K562 (cell line): ENCODE results near the gene ITGB3BP. TPM values are rescaled to one million over a fixed set of nuclear protein-coding genes. Genes with fewer than 3 reads are reported as not detected.

Experiments used
- ATAC-seq: fragments of 200-7000 bp; cut with Tn5 transposase; 3 replicates; pipeline ENCODE4 v1.9.1; 2020; ENCODE audit warnings: moderate library complexity
- BruUV-seq: library from RNA; stranded (reverse); fragments of 400-500 nt; replicated peaks from 2 replicates; lab custom pipeline; 2021; lab: Mats Ljungman, UMichigan
- CTCF ChIA-PET: fragments of 300-600 bp; formaldehyde crosslinking; extraction: SDS; loops from one replicate; lab custom pipeline; 2021; ENCODE audit warnings: low intra/inter-chr PET ratio; lab: Yijun Ruan, JAX
- POLR2A ChIA-PET: fragments of 300-600, 350-650 bp; sonication (Branson Sonifier 250); formaldehyde crosslinking; extraction: SDS; loops from one replicate; lab custom pipeline; 2021; ENCODE audit warnings: antibody characterized with exemption, inconsistent platforms; lab: Yijun Ruan, JAX
- DNase-seq, 4 experiments: peaks; one replicate each; pipeline versions ENCODE4 v3.0.0 to v3.0.0-alpha.2; 2011 to 2018; ENCODE audit warnings: low spot score in 3 of 4, mixed read lengths in 3 of 4; ENCODE audit errors: extremely low read depth in 1 of 4
- FAIRE-seq: peaks from 2 replicates; lab custom pipeline; 2011; peaks lifted over from hg19 to GRCh38; lab: Jason Lieb, UNC
- H2AFZ ChIP-seq: 2 replicates; pipeline ENCODE4 v1.6.0; 2011; ENCODE audit warnings: low read depth, low read length, control low read depth, inconsistent platforms
- H3K27ac ChIP-seq: fragments of 200-600 bp; 3 replicates; pipeline ENCODE4 v1.8.0; 2011; ENCODE audit warnings: low read depth, mild to moderate bottlenecking, control low read depth, inconsistent platforms, low read length, moderate library complexity, mixed read lengths; ENCODE audit errors: extremely low read depth
- H3K27me3 ChIP-seq, 2 experiments: fragments of 300-600 bp in 1 of 2; 2 replicates in 1 of 2; 3 replicates in 1 of 2; pipeline versions ENCODE4 v1.6.0 to v1.8.0; 2011; ENCODE audit warnings: inconsistent platforms in 2 of 2, low read length in 2 of 2, mild to moderate bottlenecking in 1 of 2, mixed read lengths in 1 of 2, moderate library complexity in 1 of 2; ENCODE audit not compliant: control insufficient read depth in 2 of 2, insufficient read depth in 2 of 2
- H3K36me3 ChIP-seq: fragments of 300-600 bp; 3 replicates; pipeline ENCODE4 v1.8.0; 2011; ENCODE audit warnings: mild to moderate bottlenecking, low read length, inconsistent platforms; ENCODE audit not compliant: control insufficient read depth, insufficient read depth
- H3K4me1 ChIP-seq, 2 experiments: fragments of 200-600 bp in 1 of 2; replicated peaks in 1 of 2; 2 replicates in 1 of 2; 3 replicates in 1 of 2; pipeline versions ENCODE4 v1.5.1 to v1.8.0; 2011; ENCODE audit warnings: inconsistent platforms in 2 of 2, low read length in 2 of 2, mild to moderate bottlenecking in 1 of 2, mixed read lengths in 1 of 2, moderate library complexity in 1 of 2; ENCODE audit not compliant: control insufficient read depth in 2 of 2, insufficient read depth in 2 of 2
- H3K4me2 ChIP-seq: 2 replicates; pipeline ENCODE4 v1.6.1; 2011; ENCODE audit warnings: low read length, control low read depth, inconsistent platforms, mixed read lengths; ENCODE audit not compliant: insufficient read depth
- H3K4me3 ChIP-seq: fragments of 200-600 bp; sonication (generic), shearing (Covaris generic); 2 replicates; pipeline ENCODE4 v1.5.1; 2016; ENCODE audit warnings: control low read depth, inconsistent platforms
- H3K79me2 ChIP-seq: fragments of 200-600 bp; 3 replicates; pipeline ENCODE4 v1.8.0; 2011; ENCODE audit warnings: low read length, inconsistent platforms; ENCODE audit not compliant: control insufficient read depth, insufficient read depth
- H3K9ac ChIP-seq, 2 experiments: 2 replicates each; pipeline versions ENCODE4 v1.6.0 to v1.6.1; 2011; ENCODE audit warnings: low read depth in 2 of 2, low read length in 2 of 2, control low read depth in 1 of 2, inconsistent platforms in 1 of 2, mild to moderate bottlenecking in 1 of 2, mixed read lengths in 1 of 2; ENCODE audit not compliant: insufficient read depth in 1 of 2
- H3K9me1 ChIP-seq: one replicate; pipeline ENCODE4 v1.6.0; 2011; ENCODE audit warnings: inconsistent platforms, mild to moderate bottlenecking, low read length, moderate library complexity; ENCODE audit not compliant: control insufficient read depth, insufficient read depth
- H3K9me3 ChIP-seq: replicated peaks from 2 replicates; pipeline ENCODE4 v1.5.1; 2011; ENCODE audit warnings: low read depth, low read length, inconsistent platforms; ENCODE audit not compliant: control insufficient read depth, insufficient read depth
- H4K20me1 ChIP-seq: replicated peaks from 2 replicates; pipeline ENCODE4 v1.6.1; 2011; ENCODE audit warnings: low read length, inconsistent platforms, mixed read lengths; ENCODE audit not compliant: control insufficient read depth, insufficient read depth
- CBFA2T2 ChIP-seq: fragments of 450-650 bp; conservative IDR thresholded peaks from 2 replicates; pipeline ENCODE4 v1.6.1; 2017; ENCODE audit warnings: mild to moderate bottlenecking
- FIP1L1 ChIP-seq: fragments of 200-400 bp; formaldehyde crosslinking; IDR thresholded peaks from 2 replicates; pipeline ENCODE4 v1.6.1; 2018; ENCODE audit warnings: mild to moderate bottlenecking, low read depth, low read length; ENCODE audit not compliant: poor library complexity, severe bottlenecking
- HNRNPUL1 ChIP-seq: fragments of 200-400 bp; formaldehyde crosslinking; IDR thresholded peaks from 2 replicates; pipeline ENCODE4 v1.6.1; 2017; ENCODE audit warnings: low read length
- JUNB ChIP-seq: fragments of 450-650 bp; formaldehyde crosslinking; conservative IDR thresholded peaks from 2 replicates; pipeline ENCODE4 v1.4.0; 2020; ENCODE audit warnings: mild to moderate bottlenecking
- MCM3 ChIP-seq: fragments of 450-650 bp; IDR thresholded peaks from 2 replicates; pipeline ENCODE4 v1.6.1; 2016
- MECOM ChIP-seq: fragments of 250-450 bp; sonication (Bioruptor Pico); IDR thresholded peaks from 2 replicates; pipeline ENCODE4 v1.8.0; 2022; ENCODE audit warnings: inconsistent platforms
- MEIS2 ChIP-seq: fragments of 450-650 bp; IDR thresholded peaks from 2 replicates; pipeline ENCODE4 v1.6.1; 2014; ENCODE audit warnings: mild to moderate bottlenecking; ENCODE audit not compliant: partially characterized antibody
- NR1H2 ChIP-seq: sonication (generic); formaldehyde crosslinking; IDR thresholded peaks from 2 replicates; pipeline ENCODE4 v1.4.0; 2020; ENCODE audit warnings: mild to moderate bottlenecking, missing genetic modification reagents
- PURB ChIP-seq: sonication (generic); formaldehyde crosslinking; IDR thresholded peaks from 2 replicates; pipeline ENCODE4 v1.9.0; 2021; ENCODE audit warnings: low read depth, mild to moderate bottlenecking, missing genetic modification reagents
- TCF7 ChIP-seq: sonication (generic); IDR thresholded peaks from 2 replicates; pipeline ENCODE4 v1.6.1; 2016; ENCODE audit warnings: antibody characterized with exemption, borderline replicate concordance
- ZFP30 ChIP-seq: fragments of 250-450 bp; sonication (Bioruptor Pico); IDR thresholded peaks from 2 replicates; pipeline ENCODE4 v1.8.0; 2022; ENCODE audit warnings: moderate library complexity, mild to moderate bottlenecking, inconsistent platforms, borderline replicate concordance
- ZNF584 ChIP-seq: fragments of 200-800 bp; sonication (Bioruptor generic); IDR thresholded peaks from 2 replicates; pipeline ENCODE4 v1.6.1; 2016; ENCODE audit warnings: low read depth, mild to moderate bottlenecking, missing genetic modification characterization, missing compliant biosample characterization
- WGBS: fragments of 100-300 bp; shearing (Covaris generic); methylation state at CpG from one replicate; pipeline ENCODE4 v1.1.6; 2016; ENCODE audit warnings: low coverage, mixed read lengths; ENCODE audit not compliant: insufficient coverage; ENCODE audit errors: missing lambda C conversion rate; 5-methylcytosine and 5-hydroxymethylcytosine counted together
- in situ Hi-C: fragments of 300-500 bp; cut with MboI; formaldehyde crosslinking; loops from 4 replicates; pipeline ENCODE4 v1.15.0; 2018; ENCODE audit warnings: inconsistent platforms, mixed read lengths
- intact Hi-C: fragments of 100-400 bp; cut with micrococcal nuclease; formaldehyde crosslinking; loops from 2 replicates; pipeline ENCODE4 v1.14.2; 2022
- polyA plus RNA-seq, 8 experiments: library from polyadenylated mRNA; depleted of rRNA in 4 of 8; stranded (reverse) in 5 of 8; unstranded in 3 of 8; fragments of >200 nt; fragmentation: Nextera tagmentation in 2 of 8; fragmentation: Illumina TruSeq in 1 of 8; extraction: Ambion mirVana in 2 of 8; extraction: Trizol in 1 of 8; gene quantifications; 2 replicates each; pipeline versions ENCODE4 v1.2.1 to v1.2.3, GENCODE V29; 2011 to 2014; ENCODE audit warnings: inconsistent platforms in 1 of 8, missing spikeins in 1 of 8
- total RNA-seq, 7 experiments: library from RNA; depleted of rRNA in 6 of 7; stranded (reverse); fragments of >200 nt in 6 of 7; fragmentation: Illumina TruSeq in 2 of 7; extraction: Trizol in 2 of 7; gene quantifications; 2 replicates each; pipeline versions ENCODE4 v1.2.1 to v1.2.3, GENCODE V29; 2011 to 2021; ENCODE audit warnings: low replicate concordance in 1 of 7
- TF ChIP-seq, protein P1 (sequence below): fragments of 200-800 bp; sonication (Bioruptor generic); IDR thresholded peaks from 2 replicates; pipeline ENCODE4 v1.6.1; 2017; ENCODE audit warnings: missing genetic modification characterization, missing compliant biosample characterization
- TF ChIP-seq, protein P2 (sequence below): fragments of 250-450 bp; sonication (Bioruptor Pico); IDR thresholded peaks from 2 replicates; pipeline ENCODE4 v1.4.0; 2020; ENCODE audit warnings: mild to moderate bottlenecking, moderate library complexity
- TF ChIP-seq, protein P3 (sequence below): IDR thresholded peaks from 2 replicates; pipeline ENCODE4 v1.6.1; 2012; ENCODE audit warnings: low read depth, low read length, improper control_type of control experiment, borderline replicate concordance

The ITGB3BP gene
- total and polyA plus RNA-seq, 9 of the 15 experiments (the other 6 are each of a cell fraction or from before 2014, with no cell fraction given) = 62.8 to 151 (median 110) TPM

DNA sequence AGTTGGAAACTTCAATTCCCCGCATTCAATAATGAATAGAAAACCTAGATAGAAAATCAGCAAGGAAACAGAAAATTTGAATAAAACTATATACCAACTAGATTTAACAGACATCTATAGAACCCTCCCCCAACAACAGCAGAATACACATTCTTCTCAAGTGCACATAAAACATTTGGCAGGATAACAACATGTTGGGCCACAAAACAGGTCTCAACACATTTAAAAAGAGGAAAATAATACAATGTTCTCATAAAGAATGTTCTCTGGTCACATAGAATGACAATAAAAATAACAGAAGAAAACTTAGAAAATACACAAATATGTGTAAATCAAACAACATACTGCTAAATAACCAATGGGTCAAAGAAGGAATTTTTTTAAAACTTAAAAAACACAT, 24.9 kb downstream of the ITGB3BP start (continued):
- TF ChIP-seq MECOM (CRISPR knock-in tag) = no peak
- no peak for TF ChIP-seq NR1H2 (CRISPR knock-in tag)
- TF ChIP-seq HNRNPUL1 = no peak
- TF ChIP-seq PURB (CRISPR knock-in tag) = no peak
- TF ChIP-seq, protein P1, sequence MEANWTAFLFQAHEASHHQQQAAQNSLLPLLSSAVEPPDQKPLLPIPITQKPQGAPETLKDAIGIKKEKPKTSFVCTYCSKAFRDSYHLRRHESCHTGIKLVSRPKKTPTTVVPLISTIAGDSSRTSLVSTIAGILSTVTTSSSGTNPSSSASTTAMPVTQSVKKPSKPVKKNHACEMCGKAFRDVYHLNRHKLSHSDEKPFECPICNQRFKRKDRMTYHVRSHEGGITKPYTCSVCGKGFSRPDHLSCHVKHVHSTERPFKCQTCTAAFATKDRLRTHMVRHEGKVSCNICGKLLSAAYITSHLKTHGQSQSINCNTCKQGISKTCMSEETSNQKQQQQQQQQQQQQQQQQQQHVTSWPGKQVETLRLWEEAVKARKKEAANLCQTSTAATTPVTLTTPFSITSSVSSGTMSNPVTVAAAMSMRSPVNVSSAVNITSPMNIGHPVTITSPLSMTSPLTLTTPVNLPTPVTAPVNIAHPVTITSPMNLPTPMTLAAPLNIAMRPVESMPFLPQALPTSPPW = no peak

DNA sequence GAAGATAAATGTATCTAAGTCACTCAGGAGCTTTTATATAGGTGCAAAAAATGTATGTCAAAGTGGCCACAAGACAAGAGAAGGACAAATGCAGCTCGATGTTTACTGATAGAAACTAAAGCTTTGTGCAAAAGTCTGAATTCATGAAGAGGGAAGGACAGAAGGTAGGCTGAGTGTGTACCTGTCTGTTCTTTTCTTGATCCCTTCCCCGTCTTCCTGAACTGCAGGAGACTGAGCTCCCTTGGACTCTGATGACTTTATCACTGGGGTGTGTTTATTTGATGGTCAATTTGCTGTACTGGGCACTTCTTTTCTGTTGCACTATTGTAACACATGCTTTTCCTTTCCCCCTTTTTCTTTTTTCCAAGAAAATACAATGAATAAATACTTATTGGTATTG, 25.4 kb downstream of the ITGB3BP start:
- ATAC-seq (no peak), FAIRE-seq (no peak), DNase-seq (no peak)
- in situ Hi-C loops (no loop called here), intact Hi-C loops (no loop called here)
- Histone ChIP-seq H3K9ac (no peak overlapping the region), H3K36me3 (peaks cover 14% of the 10 kb centered on the region; the same call in 1 of the 3 replicates), H3K4me3 (no peak overlapping the region), H3K4me2 (no peak overlapping the region), H3K27ac (no peak overlapping the region), H3K79me2 (no peaks in the 10 kb centered on the region; the same call in 2 of the 3 replicates), H3K4me1 (no peaks in the 10 kb centered on the region), H3K27me3 (no peaks in the 10 kb centered on the region), H3K9me1 (no peaks in the 10 kb centered on the region), H4K20me1 (no peaks in the 10 kb centered on the region), H3K9me3 (no peaks in the 10 kb centered on the region), H2AFZ (no peak overlapping the region)
- WGBS = 94% methylated on average over 2 of the region's 2 CpGs
- BruUV-seq = no TSS peak
- ChIA-PET CTCF (no interaction called here), POLR2A (interaction anchor here (0.6 to 1.7 kb wide), 2 partner anchors 20 to 48 kb away, joined by 3 to 4 read pairs; no protein-coding TSS in a partner anchor)
- TF ChIP-seq CBFA2T2 (no peak), MEIS2 (no peak), JUNB (CRISPR knock-in tag) (no peak), ZNF584 (CRISPR knock-in tag) (no peak), MCM3 (no peak), ZFP30 (CRISPR knock-in tag) (no peak), TCF7 (no peak), FIP1L1 (no peak)
- TF ChIP-seq, protein P2, sequence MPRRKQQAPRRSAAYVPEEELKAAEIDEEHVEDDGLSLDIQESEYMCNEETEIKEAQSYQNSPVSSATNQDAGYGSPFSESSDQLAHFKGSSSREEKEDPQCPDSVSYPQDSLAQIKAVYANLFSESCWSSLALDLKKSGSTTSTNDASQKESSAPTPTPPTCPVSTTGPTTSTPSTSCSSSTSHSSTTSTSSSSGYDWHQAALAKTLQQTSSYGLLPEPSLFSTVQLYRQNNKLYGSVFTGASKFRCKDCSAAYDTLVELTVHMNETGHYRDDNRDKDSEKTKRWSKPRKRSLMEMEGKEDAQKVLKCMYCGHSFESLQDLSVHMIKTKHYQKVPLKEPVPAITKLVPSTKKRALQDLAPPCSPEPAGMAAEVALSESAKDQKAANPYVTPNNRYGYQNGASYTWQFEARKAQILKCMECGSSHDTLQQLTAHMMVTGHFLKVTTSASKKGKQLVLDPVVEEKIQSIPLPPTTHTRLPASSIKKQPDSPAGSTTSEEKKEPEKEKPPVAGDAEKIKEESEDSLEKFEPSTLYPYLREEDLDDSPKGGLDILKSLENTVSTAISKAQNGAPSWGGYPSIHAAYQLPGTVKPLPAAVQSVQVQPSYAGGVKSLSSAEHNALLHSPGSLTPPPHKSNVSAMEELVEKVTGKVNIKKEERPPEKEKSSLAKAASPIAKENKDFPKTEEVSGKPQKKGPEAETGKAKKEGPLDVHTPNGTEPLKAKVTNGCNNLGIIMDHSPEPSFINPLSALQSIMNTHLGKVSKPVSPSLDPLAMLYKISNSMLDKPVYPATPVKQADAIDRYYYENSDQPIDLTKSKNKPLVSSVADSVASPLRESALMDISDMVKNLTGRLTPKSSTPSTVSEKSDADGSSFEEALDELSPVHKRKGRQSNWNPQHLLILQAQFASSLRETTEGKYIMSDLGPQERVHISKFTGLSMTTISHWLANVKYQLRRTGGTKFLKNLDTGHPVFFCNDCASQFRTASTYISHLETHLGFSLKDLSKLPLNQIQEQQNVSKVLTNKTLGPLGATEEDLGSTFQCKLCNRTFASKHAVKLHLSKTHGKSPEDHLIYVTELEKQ (CRISPR knock-in tag) = no peak
- TF ChIP-seq, protein P3, sequence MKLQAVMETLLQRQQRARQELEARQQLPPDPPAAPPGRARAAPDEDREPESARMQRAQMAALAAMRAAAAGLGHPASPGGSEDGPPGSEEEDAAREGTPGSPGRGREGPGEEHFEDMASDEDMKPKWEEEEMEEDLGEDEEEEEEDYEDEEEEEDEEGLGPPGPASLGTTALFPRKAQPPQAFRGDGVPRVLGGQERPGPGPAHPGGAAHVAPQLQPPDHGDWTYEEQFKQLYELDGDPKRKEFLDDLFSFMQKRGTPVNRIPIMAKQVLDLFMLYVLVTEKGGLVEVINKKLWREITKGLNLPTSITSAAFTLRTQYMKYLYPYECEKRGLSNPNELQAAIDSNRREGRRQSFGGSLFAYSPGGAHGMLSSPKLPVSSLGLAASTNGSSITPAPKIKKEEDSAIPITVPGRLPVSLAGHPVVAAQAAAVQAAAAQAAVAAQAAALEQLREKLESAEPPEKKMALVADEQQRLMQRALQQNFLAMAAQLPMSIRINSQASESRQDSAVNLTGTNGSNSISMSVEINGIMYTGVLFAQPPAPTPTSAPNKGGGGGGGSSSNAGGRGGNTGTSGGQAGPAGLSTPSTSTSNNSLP = no peak
